ENCODE data around the gene SEC23A. TPM values are rescaled to one million over a fixed set of nuclear protein-coding genes. Genes with fewer than 3 reads are reported as not detected.

The SEC23A gene
- total and polyA plus RNA-seq, 2 of the 13 experiments (the other 11 are each of a cell fraction or from before 2014, with no cell fraction given), result 403 to 887 TPM

- TF ChIP-seq ZNF276 (CRISPR knock-in tag; IDR thresholded peaks at IDR 0.05; ENCODE audit: low read depth) (no peak), ZNF382 (CRISPR knock-in tag; IDR thresholded peaks at IDR 0.05; ENCODE audit: borderline replicate concordance) (no peak), SOX6 (IDR thresholded peaks at IDR 0.05) (no peak), SOX6 (CRISPR knock-in tag; IDR thresholded peaks at IDR 0.05) (no peak), TRIM22 (IDR thresholded peaks at IDR 0.05) (no peak), ZBTB40 (IDR thresholded peaks at IDR 0.05) (no peak), ZBTB40 (CRISPR knock-in tag; IDR thresholded peaks at IDR 0.05) (no peak), ZNF597 (CRISPR knock-in tag; IDR thresholded peaks at IDR 0.05) (no peak), ZNF512 (CRISPR knock-in tag; IDR thresholded peaks at IDR 0.05) (no peak), TERF1 (CRISPR knock-in tag; IDR thresholded peaks at IDR 0.05) (no peak)
Observed at GRCh38 chr14:38992067-38992844, 110.8 kb downstream of the SEC23A start (continued).
